Esophagus muscularis mucosa (tissue), 3 donors: ENCODE results near the gene AP1S2.

Experiments
- EP300 ChIP-seq: sonication (generic); formaldehyde crosslinking; IDR thresholded peaks from one replicate; pipeline ENCODE4 v1.6.1; 2017; ENCODE audit warnings: antibody characterized with exemption
- POLR2A ChIP-seq: fragments of 450-650 bp; IDR thresholded peaks from one replicate; pipeline ENCODE4 v1.6.1; 2017; ENCODE audit warnings: antibody characterized with exemption, moderate library complexity, mild to moderate bottlenecking, low read depth
- POLR2AphosphoS5 ChIP-seq, 2 donors: sonication (generic); formaldehyde crosslinking; IDR thresholded peaks; one replicate each; pipeline ENCODE4 v1.6.1; 2017; ENCODE audit warnings: antibody characterized with exemption in 2 of 2

DNA sequence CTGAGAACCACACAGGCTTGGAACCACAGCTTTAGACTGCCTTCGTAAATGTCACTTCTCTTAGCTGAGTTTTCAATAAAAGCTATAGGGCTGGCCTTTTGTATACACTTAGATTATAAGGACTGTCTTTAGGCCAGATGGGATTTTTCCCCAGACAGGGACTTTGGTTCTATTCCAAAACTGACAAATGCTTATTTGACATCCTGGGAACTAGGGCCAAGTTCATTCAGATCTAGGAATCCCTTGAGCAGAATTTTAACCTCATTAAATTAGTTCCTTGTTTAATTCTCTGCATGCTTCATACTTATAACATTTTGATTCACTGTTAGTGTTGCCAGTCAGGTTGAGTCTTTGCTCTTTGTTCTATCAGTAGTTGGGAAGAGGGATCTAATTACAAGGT lies 41.2 kb downstream of the AP1S2 start:
- TF ChIP-seq POLR2A (no peak), EP300 (no peak), POLR2AphosphoS5 (IDR thresholded peaks at IDR 0.05) (no peak)
